Measurements from ENCODE around the gene RPS6KA2.

Gene RPS6KA2

GRCh38 chr6:166627033-166627874, at the start of gene RPS6KA2:
TSS of gene RPS6KA2 (minus strand) at chr6:166627251. CDS start at chr6:166627019, 232 bp downstream.
- DNase-seq (ENCODE audit: low read depth in 2 of 3, low spot score in 2 of 3) = peak; percentile 98

DNA sequence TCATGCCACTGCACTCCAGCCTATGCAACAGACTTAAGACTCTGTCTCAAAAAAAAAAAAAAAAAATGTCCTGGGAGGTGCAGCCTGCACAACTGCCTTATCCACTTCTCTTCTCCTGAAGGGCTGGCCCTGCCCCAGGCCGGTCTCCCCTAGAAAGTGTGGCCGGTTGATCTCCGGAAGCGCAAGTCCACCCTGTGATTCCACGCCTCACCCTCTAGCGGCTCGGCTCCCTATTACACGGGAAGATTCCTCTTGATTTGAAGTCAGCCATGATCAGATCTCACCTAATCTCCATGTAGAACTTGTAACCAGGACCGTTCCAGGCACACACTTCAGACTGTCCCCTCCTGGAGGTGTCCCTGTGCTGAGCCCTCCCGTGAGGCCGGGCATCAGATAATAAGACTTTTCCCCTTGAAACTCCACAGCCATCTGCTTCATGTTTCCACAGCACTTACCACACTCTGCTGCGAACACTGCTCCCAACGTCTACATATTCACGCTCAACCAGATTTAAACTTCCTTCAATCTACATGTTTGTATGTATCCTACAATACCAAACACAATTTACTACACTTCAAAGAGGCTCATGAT, 49.3 kb upstream of the RPS6KA2 start:
- no peak for DNase-seq (ENCODE audit: low read depth in 2 of 3, low spot score in 2 of 3)

DNA sequence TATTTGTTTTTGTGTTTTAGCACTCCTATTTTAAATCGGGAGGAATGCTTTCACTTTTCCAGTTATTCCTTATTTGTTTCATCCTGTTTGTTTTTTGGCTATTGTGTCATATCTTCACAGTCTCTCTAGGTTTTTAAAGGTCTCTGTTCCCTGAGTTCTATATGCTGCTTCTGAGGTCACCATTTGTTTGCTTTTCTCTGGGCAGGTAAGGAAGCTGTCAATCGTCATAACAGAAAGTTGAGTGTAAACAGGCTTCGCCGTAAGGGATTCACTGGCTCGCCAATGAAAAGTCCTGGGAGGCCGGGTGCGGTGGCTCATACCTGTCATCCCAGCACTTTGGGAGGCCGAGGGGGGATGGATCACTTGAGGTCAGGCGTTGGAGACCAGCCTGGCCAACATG, 48.7 kb upstream of the RPS6KA2 start:
- DNase-seq (ENCODE audit: low read depth in 2 of 3, low spot score in 2 of 3) = no peak

DNA sequence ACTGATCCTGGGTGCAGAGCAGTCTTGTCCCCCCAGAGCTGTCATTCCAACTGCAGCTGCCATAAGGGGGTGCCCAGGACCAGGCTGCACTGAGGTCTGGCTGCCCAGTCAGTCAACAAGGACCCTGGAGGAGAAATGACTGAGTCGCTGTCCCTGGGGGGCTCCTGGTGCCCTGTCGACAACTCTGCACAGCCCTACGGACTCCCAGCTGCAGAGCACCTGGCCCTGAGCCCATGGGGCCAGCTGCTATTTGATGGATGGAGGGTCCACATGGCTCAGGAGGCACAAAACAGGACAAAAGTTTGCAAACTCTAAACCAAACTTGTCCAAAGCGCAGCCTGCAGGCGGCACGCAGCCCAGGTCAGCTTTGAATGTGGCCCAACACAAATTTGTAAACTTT, 46.3 kb upstream of the RPS6KA2 start:
- DNase-seq (ENCODE audit: low read depth in 2 of 3, low spot score in 2 of 3) = no peak

GRCh38 chr6:166672624-166673206, 45.7 kb upstream of the RPS6KA2 start:
- no peak for DNase-seq (ENCODE audit: low read depth in 2 of 3, low spot score in 2 of 3)

- no peak for DNase-seq (ENCODE audit: low read depth in 2 of 3, low spot score in 2 of 3)
These were observed 45.1 kb upstream of the RPS6KA2 start for GRCh38 chr6:166672146-166672545.

DNA sequence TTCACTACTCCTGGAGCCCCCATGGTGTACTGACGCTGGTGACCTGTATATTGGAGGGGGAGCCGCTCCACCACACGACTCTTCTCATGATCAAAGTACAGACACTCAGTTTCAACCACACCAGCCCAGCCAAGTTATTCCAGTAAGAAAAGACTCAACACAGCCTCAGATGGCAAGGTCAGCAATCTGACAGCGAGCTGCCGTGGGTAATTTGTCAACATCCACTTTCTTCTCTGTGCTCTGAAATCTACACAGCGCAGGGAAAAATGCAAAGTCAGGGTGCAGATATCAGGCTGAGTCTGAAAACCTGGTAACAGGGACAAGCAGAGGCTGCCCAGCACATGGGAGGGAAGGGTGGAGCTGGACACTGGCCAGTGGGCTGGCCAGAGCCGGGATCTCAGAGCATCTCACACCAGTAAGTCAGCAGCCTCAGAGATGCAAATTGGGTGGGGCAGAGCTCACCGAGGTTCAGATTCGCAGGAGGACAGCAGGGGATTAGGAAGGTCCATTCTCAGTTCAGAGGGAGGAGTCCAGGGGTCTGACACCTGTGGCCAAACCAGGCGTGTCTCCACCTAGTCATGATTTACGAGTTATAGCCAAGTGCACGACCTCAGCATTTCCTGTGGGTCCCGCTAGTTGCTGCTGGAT, 44.5 kb upstream of the RPS6KA2 start:
- DNase-seq (ENCODE audit: low read depth in 2 of 3, low spot score in 2 of 3) = no peak

- no peak for DNase-seq (ENCODE audit: low read depth in 2 of 3, low spot score in 2 of 3)
These were observed 43.8 kb upstream of the RPS6KA2 start for GRCh38 chr6:166670894-166671293.

GRCh38 chr6:166670013-166670412, 43.0 kb upstream of the RPS6KA2 start:
- no peak for DNase-seq (ENCODE audit: low read depth in 2 of 3, low spot score in 2 of 3)

DNA sequence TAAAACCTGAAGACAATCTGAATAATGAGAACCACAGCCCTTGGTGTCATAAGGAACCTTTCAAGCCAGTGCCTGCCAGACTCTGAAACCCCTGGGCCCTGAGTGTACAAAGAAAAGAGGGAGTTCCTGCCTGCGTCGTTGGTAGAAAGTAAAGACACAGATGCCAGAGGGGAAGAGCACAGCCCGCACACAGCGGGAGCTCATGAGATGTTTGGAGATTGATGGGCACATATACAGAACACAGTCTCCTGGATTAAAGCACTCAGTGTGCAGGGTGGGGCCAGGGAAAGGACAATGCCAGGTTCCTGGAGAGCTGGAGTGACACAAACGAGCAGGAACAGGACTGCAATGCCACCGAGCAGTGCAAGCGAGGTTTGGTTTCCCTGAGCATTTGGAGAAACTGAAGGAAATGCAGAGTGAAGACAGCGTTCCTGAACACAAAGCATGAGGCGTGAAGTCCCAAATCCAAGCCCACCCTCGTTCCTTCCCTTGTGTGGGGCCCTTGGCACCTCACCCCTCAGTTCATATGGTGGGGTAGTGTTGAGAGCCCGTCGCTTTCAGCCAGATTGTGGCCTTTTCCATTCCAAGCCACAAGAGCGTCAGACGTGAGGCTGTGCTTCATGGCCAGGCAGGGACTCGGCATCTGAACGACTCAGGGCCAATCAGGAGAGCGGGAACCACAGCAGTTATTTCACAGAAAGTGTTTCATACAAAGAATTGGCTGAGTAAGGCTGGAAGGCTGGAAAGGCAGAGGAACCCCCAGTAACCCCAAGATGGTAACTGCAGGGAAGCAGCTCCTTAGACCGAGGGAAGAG, 41.0 kb upstream of the RPS6KA2 start:
- no peak for DNase-seq (ENCODE audit: low read depth in 2 of 3, low spot score in 2 of 3)

DNA sequence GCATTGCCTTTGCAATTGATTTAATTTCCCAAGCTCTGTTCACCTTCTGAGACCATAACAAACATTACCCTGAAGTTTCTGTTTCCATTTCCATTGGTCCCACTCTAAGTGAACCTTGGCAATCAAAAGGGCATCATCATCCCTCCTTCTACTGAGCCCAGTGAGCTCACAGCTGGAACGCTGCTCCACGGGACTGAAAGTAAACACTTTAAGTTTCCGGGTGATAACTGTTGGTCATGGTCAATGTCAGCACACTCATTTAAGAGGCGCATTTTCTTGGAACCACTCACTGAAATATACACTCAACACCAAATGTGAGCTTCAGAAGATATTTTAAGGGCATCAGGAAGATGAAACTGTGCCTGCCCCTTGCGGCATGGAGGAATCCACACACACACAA, 37.1 kb upstream of the RPS6KA2 start:
- DNase-seq (ENCODE audit: low read depth in 2 of 3, low spot score in 2 of 3) = no peak

GRCh38 chr6:166663568-166663967, 36.5 kb upstream of the RPS6KA2 start:
- no peak for DNase-seq (ENCODE audit: low read depth in 2 of 3, low spot score in 2 of 3)

DNA sequence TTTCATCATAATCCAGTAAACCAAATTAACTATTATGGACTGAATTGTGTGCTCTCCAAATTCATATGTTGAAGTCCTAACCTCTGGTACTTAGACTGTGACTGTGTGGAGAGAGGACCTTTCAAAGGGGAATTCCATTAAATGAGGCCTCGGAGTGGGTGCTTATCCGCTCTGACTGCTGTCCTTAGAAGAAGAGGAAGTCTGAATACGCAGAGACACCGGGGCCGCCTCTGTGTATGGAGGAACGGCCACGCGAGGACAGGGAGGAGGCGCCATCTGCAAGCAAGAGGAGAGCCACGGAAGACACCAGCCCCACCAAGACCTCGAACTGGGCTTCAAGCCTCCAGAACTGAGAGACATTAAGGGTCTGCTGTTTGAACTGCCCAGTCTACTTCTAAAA, 35.6 kb upstream of the RPS6KA2 start:
- DNase-seq (ENCODE audit: low read depth in 2 of 3, low spot score in 2 of 3) = no peak

DNA sequence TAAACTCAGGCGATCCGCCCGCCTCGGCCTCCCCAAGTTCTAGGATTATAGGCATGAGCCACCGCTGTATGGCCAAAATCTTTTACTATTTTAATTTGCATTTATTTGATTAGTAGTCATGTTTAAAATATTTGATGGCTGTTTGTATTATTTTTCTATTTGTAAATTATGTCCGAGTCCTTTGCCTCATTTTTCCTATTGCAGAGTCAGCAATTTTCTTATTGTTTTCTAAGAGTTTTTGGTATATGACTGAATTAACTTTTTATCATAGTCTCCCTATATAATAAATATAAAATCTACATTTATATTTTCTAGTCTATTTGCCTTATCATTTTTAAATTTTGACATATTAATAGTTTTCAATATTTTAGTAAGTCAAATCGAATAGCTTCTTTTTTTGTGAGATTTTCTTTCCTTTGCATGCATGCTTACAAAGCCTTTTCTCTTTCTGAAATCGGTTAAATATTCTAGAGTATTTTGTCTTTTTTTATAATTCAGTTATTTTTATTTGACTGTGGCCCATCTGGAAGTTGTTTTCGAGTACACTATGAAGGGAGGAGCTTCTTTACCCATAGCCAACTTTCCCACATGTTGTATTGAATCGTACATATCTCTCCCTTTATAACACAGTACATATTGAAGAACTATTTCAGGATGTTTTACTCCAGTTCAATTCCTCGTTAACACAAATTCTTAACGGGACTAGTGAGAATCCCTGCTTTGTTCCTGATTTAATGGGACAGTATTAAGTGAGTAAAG, 34.5 kb upstream of the RPS6KA2 start:
- no peak for DNase-seq (ENCODE audit: low read depth in 2 of 3, low spot score in 2 of 3)

DNA sequence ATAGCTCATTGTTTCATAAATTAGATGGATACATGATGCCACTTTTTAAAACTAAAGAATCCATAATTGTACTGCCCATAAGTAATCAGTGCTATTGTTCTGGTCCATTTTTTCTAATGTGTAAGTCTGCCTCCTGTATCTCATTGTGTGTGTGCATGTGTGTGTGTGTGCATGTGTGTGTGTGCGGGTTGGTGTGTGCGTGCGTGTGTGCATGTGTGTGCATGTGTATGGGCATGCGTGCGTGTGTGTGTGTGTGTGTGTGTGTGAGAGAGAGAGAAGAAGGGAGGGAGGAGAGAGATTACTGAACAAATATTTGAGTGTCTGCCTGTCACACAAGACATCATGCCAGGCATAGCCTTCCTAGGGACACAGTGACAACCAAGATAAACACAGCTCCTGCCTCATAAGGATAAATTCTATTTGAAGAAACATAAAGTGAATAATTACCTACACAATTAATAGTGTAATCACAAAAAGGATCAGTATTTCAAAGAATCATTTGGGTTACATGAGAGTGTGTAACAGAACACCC, 33.2 kb upstream of the RPS6KA2 start:
- no peak for DNase-seq (ENCODE audit: low read depth in 2 of 3, low spot score in 2 of 3)

DNA sequence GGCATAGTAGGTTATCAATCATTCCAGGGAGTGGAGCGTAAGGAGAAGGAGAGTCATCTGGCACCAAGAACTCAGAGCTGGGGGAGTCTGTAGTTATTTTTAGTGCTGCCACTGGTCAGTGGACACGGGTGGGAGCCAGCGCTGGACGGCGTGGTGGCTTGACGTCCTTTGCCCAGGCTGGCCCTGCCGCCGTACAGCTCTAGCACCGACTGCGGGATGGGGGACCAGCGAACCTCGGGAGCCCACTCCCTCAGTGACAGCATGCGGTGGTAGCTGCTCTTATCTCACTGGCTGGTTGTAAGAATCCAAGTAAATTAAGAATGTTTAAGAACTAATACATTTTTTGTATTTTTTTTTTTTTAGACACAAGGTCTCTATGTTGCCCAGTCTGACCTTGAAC, 32.5 kb upstream of the RPS6KA2 start:
- no peak for DNase-seq (ENCODE audit: low read depth in 2 of 3, low spot score in 2 of 3)

DNA sequence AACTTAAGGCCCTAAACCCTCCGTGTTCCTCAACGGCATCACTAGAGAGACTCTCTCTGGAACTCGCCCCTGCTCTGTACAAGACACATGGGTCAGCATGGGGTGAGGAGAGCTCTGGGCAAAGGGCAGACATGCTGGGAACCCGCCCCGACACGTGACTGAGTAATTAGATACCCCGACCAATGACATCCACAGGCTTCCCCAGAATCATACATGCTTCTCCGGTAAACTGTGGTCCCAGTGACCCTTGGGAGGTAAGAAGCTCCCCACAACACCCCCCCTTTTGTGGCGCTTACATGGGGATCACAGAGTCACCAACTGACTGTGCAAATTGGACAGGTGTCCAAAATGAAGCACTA, 31.7 kb upstream of the RPS6KA2 start:
- no peak for DNase-seq (ENCODE audit: low read depth in 2 of 3, low spot score in 2 of 3)

GRCh38 chr6:166658115-166658791, 31.2 kb upstream of the RPS6KA2 start:
- no peak for DNase-seq (ENCODE audit: low read depth in 2 of 3, low spot score in 2 of 3)

- DNase-seq (ENCODE audit: low read depth in 2 of 3, low spot score in 2 of 3) = no peak
These were observed 30.5 kb upstream of the RPS6KA2 start for GRCh38 chr6:166657531-166657930.
